ENCODE measurements around the gene B4GALT1.

B4GALT1 gene

GRCh38 chr9:33106827-33107621 lies 60.1 kb downstream of the B4GALT1 start:
- no peak overlapping the region for H3K4me3 ChIP-seq (ENCODE audit: low read depth, low read length)
- no peak for DNase-seq (ENCODE audit: low read depth)
- TF ChIP-seq, protein P1, sequence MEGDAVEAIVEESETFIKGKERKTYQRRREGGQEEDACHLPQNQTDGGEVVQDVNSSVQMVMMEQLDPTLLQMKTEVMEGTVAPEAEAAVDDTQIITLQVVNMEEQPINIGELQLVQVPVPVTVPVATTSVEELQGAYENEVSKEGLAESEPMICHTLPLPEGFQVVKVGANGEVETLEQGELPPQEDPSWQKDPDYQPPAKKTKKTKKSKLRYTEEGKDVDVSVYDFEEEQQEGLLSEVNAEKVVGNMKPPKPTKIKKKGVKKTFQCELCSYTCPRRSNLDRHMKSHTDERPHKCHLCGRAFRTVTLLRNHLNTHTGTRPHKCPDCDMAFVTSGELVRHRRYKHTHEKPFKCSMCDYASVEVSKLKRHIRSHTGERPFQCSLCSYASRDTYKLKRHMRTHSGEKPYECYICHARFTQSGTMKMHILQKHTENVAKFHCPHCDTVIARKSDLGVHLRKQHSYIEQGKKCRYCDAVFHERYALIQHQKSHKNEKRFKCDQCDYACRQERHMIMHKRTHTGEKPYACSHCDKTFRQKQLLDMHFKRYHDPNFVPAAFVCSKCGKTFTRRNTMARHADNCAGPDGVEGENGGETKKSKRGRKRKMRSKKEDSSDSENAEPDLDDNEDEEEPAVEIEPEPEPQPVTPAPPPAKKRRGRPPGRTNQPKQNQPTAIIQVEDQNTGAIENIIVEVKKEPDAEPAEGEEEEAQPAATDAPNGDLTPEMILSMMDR (IDR thresholded peaks at IDR 0.05; ENCODE audit: low read depth, low read length, missing control alignments): no peak

- no peak for DNase-seq (ENCODE audit: low read depth)
- no peak overlapping the region for H3K4me3 ChIP-seq (ENCODE audit: low read depth, low read length)
- TF ChIP-seq, protein P1 (IDR thresholded peaks at IDR 0.05; ENCODE audit: low read depth, low read length, missing control alignments): no peak
These were observed 60.8 kb downstream of the B4GALT1 start for GRCh38 chr9:33106372-33106771.

DNA sequence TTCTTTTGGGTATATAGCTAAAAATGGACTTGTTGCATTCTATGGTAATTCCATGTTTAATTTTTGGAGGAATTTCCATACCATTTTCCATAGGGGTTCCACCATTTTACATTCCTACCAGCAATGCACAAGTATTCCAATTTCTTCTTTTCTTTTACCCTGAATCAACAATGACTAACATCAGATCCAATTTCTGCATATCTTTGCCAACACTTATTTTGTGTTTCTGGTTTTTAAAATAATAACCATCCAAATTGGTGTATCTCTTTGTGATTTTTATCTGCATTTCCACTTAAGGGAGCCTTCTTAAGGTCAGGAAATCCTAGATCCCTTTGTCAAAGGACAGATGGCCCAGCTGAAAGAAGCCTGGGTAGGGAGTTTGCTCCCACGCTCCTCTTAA lies 61.2 kb downstream of the B4GALT1 start:
- no peak for DNase-seq (ENCODE audit: low read depth)
- H3K4me3 ChIP-seq (ENCODE audit: low read depth, low read length): no peak overlapping the region
- TF ChIP-seq, protein P1 (IDR thresholded peaks at IDR 0.05; ENCODE audit: low read depth, low read length, missing control alignments): no peak

DNA sequence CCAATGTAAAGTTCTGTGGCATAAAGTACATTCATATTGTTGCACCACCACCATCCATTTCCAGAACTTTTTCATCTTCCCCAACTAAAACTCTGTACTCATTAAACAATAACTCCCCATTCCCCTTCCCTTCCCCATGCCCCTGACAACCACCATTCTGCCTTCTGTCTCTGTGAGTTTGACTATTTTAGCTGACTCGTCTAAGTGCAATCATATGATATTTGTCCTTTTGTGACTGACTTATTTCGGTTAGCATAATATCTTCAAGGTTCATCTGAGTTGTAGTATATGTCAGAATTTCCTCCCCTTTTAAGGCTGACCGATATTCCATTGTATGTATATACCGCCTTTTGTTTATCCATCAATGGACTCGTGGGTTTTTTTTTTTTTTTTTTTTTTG lies 61.6 kb downstream of the B4GALT1 start:
- TF ChIP-seq, protein P1 (IDR thresholded peaks at IDR 0.05; ENCODE audit: low read depth, low read length, missing control alignments): no peak
- no peak overlapping the region for H3K4me3 ChIP-seq (ENCODE audit: low read depth, low read length)
- DNase-seq (ENCODE audit: low read depth): no peak

DNA sequence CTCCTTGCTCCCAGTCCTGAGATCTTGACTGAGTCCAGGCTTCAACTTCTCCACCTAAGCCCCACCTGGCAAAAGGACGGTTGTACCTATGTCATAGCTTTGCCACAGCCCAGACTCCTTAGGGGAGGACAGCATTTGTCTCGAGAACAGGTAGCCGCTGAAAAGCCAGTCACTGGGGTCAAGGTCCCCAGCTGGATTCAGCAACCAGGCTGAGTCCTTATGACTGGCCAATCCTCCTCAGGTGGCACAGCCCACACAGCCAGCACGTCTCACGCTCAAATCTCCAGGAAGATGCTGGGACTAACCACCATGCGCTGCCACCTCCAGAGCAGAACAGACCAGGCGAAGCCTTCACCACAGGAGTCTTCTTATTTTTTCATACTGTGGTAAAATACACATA lies 62.7 kb downstream of the B4GALT1 start:
- no peak overlapping the region for H3K4me3 ChIP-seq (ENCODE audit: low read depth, low read length)
- TF ChIP-seq, protein P1 (IDR thresholded peaks at IDR 0.05; ENCODE audit: low read depth, low read length, missing control alignments): no peak
- DNase-seq (ENCODE audit: low read depth): no peak

- TF ChIP-seq, protein P1 (IDR thresholded peaks at IDR 0.05; ENCODE audit: low read depth, low read length, missing control alignments): no peak
- DNase-seq (ENCODE audit: low read depth): no peak
- no peak overlapping the region for H3K4me3 ChIP-seq (ENCODE audit: low read depth, low read length)
These were observed 63.4 kb downstream of the B4GALT1 start for GRCh38 chr9:33103501-33104281.
